Stimulated activated CD4-positive, alpha-beta T cell treated with anti-CD3 and anti-CD28 coated beads, Interleukin-1b, Interleukin-23, amount 100 ng/mL, for 1 hour (primary cell): Measurements from ENCODE around the gene IGLL1.
"Not testable (repeated sequence)": the region's sequence is repeated elsewhere in the genome, so short reads cannot be mapped to it uniquely, and the experiment has no call there.

Source experiments
- DNase-seq, 2 donors: peaks; one replicate each; pipeline ENCODE4 v3.0.0-alpha.2; 2020; ENCODE audit warnings: low read depth in 2 of 2

Gene IGLL1

GRCh38 chr22:23563111-23563510 is 17.0 kb downstream of the IGLL1 start:
- DNase-seq, result no peak

- DNase-seq, result no peak
These were observed 17.9 kb downstream of the IGLL1 start for GRCh38 chr22:23562186-23562585.

GRCh38 chr22:23561025-23561510 is 19.0 kb downstream of the IGLL1 start:
- DNase-seq, result not testable (repeated sequence)

DNA sequence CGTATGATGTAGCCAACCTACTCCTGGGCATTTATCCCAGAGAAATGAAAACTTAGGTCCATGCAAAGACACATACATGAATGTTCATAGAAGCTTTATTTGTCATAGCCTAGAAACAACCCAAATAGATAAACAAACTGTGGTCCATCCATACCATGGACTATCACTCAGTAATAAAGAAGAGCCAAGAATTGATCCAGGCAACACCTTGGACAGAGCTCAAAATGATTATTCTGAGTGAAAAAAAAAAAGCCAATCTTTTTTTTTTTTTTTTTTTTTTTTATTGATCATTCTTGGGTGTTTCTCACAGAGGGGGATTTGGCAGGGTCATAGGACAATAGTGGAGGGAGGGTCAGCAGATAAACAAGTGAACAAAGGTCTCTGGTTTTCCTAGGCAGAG is 19.9 kb downstream of the IGLL1 start:
- DNase-seq, result not testable (repeated sequence)

DNA sequence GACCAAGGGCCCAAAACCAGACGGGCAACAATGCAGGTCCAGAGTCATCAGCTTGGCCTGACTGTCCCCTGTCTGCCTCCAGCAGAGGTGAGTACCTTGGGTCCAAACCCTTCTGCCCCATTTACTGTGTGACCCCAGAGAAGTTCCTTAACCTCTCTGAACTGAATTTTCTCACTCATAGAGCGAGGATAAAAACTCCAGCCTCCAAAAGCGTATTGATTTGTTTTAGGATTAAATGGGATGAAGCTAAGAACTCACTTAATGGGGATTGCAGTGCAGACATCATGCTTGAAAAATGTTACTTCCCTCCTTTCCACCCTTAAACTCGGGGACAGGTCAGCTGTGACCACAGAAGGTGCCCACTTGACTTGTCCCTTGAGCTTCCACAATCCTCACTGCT is 22.6 kb downstream of the IGLL1 start:
- no peak for DNase-seq

- DNase-seq, result no peak
These were observed 23.1 kb downstream of the IGLL1 start for GRCh38 chr22:23557036-23557435.

- no peak for DNase-seq
These were observed 24.0 kb downstream of the IGLL1 start for GRCh38 chr22:23556026-23556620.

DNA sequence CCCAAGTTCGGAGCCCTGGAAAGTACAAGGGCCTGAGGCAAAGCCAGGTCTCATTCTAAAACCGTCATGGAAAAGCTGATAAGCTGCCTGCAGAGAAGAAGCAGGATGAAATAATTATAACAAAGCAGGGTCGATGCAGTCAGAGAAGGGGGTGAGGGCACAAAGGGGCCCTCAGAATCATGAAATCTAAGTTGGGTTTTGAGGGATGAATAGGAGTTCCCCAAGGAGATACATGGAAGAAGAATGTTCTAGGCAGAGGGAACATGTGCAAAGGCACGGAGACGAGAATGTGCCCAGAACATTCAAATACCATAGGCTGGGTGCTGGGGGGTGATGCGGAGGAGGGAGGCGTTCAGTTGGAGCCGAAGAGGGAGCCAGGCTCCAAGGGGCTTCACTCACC is 25.0 kb downstream of the IGLL1 start:
- no peak for DNase-seq

DNA sequence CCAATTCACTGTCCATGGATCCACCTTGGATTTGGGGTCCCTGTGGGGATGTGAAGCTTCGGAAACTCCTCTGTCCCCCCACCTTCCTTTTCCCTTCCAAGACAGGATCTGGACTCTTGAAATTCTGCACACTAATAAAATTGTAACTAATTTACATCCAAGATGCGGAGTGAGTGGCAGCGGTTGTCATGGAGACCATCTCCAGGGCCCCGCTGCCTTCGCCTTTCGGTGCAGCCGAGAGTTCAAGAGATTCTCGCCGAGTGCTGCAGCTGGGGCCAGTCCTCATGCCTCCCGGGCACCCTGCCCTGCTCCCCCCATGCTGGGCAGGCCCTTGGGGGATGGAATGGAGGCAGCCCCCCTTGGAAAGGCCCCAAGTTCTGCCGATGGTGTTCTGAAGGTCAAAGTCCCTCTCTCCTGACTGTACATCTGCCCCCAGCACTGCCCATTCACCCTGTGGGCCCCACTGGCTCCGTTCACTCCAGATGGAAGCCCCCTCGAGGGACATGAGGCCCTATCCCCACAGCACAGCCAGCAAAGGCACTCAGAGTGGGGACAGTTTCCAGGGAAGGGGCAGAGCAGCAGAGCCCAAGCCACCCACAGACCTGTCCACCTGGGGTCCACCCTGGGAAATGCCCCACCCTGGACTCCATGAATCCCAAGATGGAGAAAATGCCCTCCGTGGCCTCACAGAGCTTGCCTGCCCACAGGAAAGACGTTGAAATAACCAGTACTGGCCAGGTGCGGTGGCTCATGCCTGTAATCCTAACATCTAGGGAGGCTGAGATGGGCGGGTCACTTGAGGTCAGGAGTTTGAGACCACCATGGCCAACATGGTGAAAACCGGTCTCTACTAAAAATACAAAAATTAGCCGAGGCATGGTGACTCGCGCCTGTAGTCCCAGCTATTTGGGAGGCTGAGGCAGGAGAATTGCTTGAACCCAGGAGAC is 25.9 kb downstream of the IGLL1 start:
- no peak for DNase-seq

DNA sequence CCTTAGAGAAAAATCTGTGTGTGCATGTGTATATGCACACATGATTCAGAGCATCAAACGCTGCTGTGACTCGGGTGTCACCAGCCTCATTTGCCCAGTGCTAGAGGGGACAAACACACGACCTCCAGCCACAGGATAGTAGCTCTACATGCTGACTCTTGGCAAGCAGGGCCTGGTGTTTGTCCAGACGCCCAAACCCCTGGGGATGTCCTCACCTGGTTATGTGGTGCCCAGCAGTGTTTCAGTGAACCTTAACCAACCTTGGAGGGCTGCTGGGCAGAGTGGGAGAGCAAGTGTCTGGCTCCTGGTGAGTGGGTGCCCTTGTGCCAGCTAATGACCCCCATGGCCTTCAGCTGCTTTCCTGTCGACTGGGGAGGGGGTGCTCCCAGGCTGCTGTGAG is 26.7 kb downstream of the IGLL1 start:
- no peak for DNase-seq

GRCh38 chr22:23552573-23552972 is 27.5 kb downstream of the IGLL1 start:
- no peak for DNase-seq

- no peak for DNase-seq
These were observed 28.7 kb downstream of the IGLL1 start for GRCh38 chr22:23551385-23551784.

GRCh38 chr22:23550049-23550650 is 29.9 kb downstream of the IGLL1 start:
- DNase-seq, result no peak

DNA sequence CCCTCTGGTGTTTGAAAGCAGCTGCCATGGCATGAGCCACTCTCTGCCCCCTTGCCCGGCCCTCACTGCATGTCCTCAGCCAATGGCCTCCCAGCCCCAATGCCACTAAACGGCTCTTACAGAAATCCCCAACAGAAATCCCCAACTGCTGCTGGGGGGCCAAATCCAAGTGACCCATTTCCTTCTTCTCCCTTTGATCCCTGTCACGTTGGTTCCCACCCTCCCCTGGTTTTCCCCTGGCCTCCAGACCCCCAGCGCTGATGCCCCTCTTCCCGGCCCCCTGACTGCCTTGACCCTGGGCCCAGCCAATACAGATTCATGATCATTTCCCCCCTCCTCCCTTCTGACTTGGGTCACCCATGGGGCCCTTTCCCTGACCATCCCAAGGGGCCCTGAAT is 30.9 kb downstream of the IGLL1 start:
- DNase-seq, result no peak

DNA sequence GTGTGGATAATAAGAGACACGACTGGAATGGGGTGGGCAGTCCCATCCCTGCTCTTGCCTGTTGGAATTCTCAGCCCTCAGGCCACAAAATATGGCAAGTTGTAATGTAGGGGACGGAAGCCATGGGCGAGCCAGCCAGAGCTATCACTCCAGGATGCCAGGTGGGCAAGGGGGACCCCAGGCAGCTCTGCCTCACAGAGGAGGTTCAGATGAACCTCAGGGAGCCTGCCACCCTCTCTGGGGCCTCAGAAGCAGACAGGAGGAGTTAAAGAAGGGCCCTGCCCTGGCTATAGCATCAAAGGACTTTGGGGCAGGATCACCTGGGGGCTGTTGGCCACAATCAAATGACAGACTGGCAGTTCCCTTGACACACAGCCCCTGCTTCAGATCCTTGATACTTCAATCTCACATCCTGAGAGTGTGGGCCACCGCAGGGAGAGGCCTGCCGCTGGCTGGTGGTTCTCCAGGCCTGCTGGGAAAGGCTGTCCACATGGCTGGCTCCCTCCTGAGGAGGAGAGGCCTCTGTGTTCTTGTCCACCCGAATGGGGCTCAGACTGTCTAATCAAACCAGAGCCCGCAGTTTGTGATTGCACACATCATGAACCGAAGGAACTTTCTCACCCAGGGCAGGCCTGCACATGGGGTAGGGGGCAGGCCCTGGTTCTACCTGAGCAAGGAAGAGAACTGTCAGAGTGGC is 31.4 kb downstream of the IGLL1 start:
- no peak for DNase-seq

DNA sequence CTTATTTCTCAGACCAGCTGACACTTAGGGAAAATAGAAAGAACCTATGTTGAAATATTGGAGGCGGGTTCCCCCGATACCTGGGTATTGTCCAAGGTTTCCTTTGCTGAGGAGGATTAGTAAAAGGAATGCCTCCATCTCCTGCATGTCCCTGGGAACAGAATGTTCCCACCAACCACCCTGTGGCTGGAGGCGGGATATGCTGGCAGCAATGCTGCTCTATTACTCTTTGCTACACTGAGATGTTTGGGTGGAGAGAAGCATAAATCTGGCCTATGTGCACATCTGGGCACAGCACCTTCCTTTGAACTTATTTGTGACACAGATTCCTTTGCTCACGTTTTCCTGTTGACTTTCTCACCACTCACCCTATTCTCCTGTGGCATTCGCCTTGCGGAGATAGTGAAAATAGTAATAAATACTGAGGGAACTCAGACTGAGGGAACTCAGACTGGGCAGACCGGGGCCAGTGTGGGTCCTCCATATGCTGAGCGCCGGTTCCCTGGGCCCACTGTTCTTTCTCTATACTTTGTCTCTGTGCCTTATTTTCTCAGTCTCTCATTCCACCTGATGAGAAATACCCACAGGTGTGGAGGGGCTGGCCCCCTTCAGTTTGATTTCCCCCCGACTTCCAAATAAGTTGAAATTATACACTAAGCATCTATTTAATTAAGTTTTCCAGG is 32.1 kb downstream of the IGLL1 start:
- DNase-seq, result no peak

DNA sequence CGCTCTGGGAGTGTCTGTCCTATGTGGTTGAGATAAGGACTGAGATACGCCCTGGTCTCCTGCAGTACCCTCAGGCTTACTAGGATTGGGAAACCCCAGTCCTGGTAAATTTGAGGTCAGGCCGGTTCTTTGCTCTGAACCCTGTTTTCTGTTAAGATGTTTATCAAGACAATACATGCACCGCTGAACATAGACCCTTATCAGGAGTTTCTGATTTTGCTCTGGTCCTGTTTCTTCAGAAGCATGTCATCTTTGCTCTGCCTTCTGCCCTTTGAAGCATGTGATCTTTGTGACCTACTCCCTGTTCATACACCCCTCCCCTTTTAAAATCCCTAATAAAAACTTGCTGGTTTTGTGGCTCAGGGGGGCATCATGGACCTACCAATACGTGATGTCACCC is 32.7 kb downstream of the IGLL1 start:
- DNase-seq, result not testable (repeated sequence)

- DNase-seq, result no peak
These were observed 35.2 kb downstream of the IGLL1 start for GRCh38 chr22:23544852-23545251.

GRCh38 chr22:23543506-23544000 is 36.5 kb downstream of the IGLL1 start:
- DNase-seq, result not testable (repeated sequence)

- no peak for DNase-seq
These were observed 37.2 kb downstream of the IGLL1 start for GRCh38 chr22:23542933-23543332.

DNA sequence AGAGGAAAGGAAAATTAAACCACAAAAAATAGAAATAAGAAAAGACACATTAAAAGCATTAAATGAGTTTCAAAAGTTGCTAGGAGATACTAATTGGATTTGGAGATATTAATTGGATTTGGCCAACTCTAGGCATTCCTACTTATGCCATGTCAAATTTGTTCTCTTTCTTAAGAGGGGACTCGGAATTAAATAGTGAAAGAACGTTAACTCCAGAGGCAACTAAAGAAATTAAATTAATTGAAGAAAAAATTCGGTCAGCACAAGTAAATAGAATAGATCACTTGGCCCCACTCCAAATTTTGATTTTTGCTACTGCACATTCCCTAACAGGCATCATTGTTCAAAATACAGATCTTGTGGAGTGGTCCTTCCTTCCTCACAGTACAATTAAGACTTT is 37.7 kb downstream of the IGLL1 start:
- DNase-seq, result not testable (repeated sequence)
